Peyer's patch (tissue), 4 donors: Measurements from ENCODE around the gene TOPORS. TPM values are rescaled to one million over a fixed set of nuclear protein-coding genes. Genes with fewer than 3 reads are reported as not detected.

Experiments
- DNase-seq, 3 donors: peaks; one replicate each; pipeline ENCODE4 v3.0.0-alpha.2; 2017 to 2019
- H3K27ac ChIP-seq, 4 donors: fragments of 200-600 bp; sonication (generic); one replicate each; pipeline ENCODE4 v1.5.1; 2016 to 2019
- H3K27me3 ChIP-seq, 2 donors: fragments of 200-600 bp; sonication (generic); one replicate each; pipeline ENCODE4 v1.5.1; 2019
- H3K36me3 ChIP-seq, 3 donors: fragments of 200-600 bp; sonication (generic); one replicate each; pipeline ENCODE4 v1.5.1; 2016 to 2019
- H3K4me1 ChIP-seq, 4 donors: fragments of 200-600 bp; sonication (generic); one replicate each; pipeline ENCODE4 v1.5.1; 2016 to 2019
- H3K4me3 ChIP-seq, 4 donors: fragments of 200-600 bp; sonication (generic); 1 replicate in 3 of 4; 2 replicates in 1 of 4; pipeline ENCODE4 v1.5.1; 2016 to 2019; ENCODE audit warnings: mild to moderate bottlenecking in 1 of 4
- H3K9me3 ChIP-seq, 4 donors: fragments of 200-600 bp; sonication (generic); one replicate each; pipeline ENCODE4 v1.5.1; 2016 to 2019; ENCODE audit warnings: mild to moderate bottlenecking in 1 of 4
- CTCF ChIP-seq, 6 experiments: fragments of 450-650 bp in 4 of 6; fragments of 200-600 bp in 2 of 6; sonication (generic) in 1 of 6; IDR thresholded peaks; one replicate each; pipeline ENCODE4 v1.5.1; 2017 to 2019; ENCODE audit warnings: antibody characterized with exemption in 6 of 6, mild to moderate bottlenecking in 3 of 6, moderate library complexity in 1 of 6
- POLR2A ChIP-seq, 2 donors: fragments of 450-650 bp; IDR thresholded peaks; one replicate each; pipeline ENCODE4 v1.5.1; 2017; ENCODE audit warnings: antibody characterized with exemption in 2 of 2, mild to moderate bottlenecking in 2 of 2, moderate library complexity in 2 of 2
- total RNA-seq, 4 donors: library from RNA; depleted of rRNA; stranded (reverse); fragments of >200 nt; gene quantifications; one replicate each; pipeline ENCODE4 v1.1.0, GENCODE V29; 2016

Gene TOPORS
- total RNA-seq, 4 donors from 2014 or later, result 14.9 to 22.0 (median 18.6) TPM

GRCh38 chr9:32500768-32501167 is 51.6 kb downstream of the TOPORS start:
- H3K27ac ChIP-seq, result no peak overlapping the region
- TF ChIP-seq CTCF (IDR thresholded peaks at IDR 0.05), result no peak
- no peak for TF ChIP-seq POLR2A (IDR thresholded peaks at IDR 0.05)
- no peak for DNase-seq
- no peaks in the 10 kb centered on the region for H3K27me3 ChIP-seq
- H3K4me3 ChIP-seq, result no peak overlapping the region
- no peaks in the 10 kb centered on the region for H3K9me3 ChIP-seq
- peaks cover 0 to 34% (median 0%) of the 10 kb centered on the region in 3 donors for H3K36me3 ChIP-seq
- no peaks in the 10 kb centered on the region for H3K4me1 ChIP-seq

DNA sequence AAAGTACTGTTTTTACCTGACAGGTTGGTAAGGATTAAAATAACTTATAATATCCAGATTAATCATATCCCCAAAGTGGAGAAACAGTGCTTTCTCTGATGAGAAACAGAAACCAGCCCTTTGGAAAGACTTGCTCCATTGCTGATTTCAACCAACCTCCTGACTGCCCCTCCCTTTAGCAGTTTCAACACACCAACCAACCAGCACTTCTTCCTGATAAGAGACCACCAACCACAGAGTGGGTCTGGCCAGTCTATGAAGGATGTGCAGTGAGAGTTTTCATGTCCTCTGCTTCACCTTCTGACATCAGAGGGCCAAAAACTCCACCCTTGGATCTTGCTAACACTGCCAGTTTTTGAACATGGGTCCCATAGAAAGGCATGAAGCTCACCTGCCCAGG is 54.5 kb downstream of the TOPORS start:
- H3K36me3 ChIP-seq, result peaks cover 0 to 54% (median 0%) of the 10 kb centered on the region in 3 donors
- DNase-seq, result no peak
- TF ChIP-seq CTCF (IDR thresholded peaks at IDR 0.05), result no peak
- TF ChIP-seq POLR2A (IDR thresholded peaks at IDR 0.05), result no peak

GRCh38 chr9:32490601-32491000 is 61.8 kb downstream of the TOPORS start:
- Histone ChIP-seq H3K27ac (no peak overlapping the region), H3K4me3 (no peak overlapping the region), H3K4me1 (no peaks in the 10 kb centered on the region), H3K9me3 (no peaks in the 10 kb centered on the region), H3K36me3 (peaks cover 0 to 82% (median 0%) of the 10 kb centered on the region in 3 donors), H3K27me3 (no peaks in the 10 kb centered on the region)
- TF ChIP-seq POLR2A (IDR thresholded peaks at IDR 0.05), result no peak
- DNase-seq, result no peak

More for the DNA sequence above, 54.5 kb downstream of the TOPORS start:
- Histone ChIP-seq H3K4me1 (no peaks in the 10 kb centered on the region), H3K27ac (no peak overlapping the region), H3K27me3 (no peaks in the 10 kb centered on the region), H3K4me3 (no peak overlapping the region), H3K9me3 (no peaks in the 10 kb centered on the region)

Other genes starting within 250 kb of the TOPORS start
- gene ACO1, start 167.9 kb downstream of the TOPORS start, total RNA-seq, result 10 to 100 TPM; 22.3 to 61.8 (median 51.7) TPM
- gene RIGI, start 26.4 kb downstream of the TOPORS start, total RNA-seq, result 10 to 100 TPM; 15.3 to 21.5 (median 17.7) TPM
- gene SMIM27, start 259 bp downstream of the TOPORS start, total RNA-seq, result 1 to 10 TPM in 3 of 4 donors, not detected in 1; 1.0 to 4.2 (median 3.2) TPM
- 10 to 100 TPM; 22.0 to 62.7 (median 33.5) TPM for gene NDUFB6, start 20.6 kb upstream of the TOPORS start, total RNA-seq
- gene TAF1L, start 83.1 kb upstream of the TOPORS start, total RNA-seq, result under 1 TPM in 1 of 4 donors, not detected in 3; 0.19 TPM
- gene TMEM215, start 231.0 kb upstream of the TOPORS start, total RNA-seq, result not detected